Uterus (tissue), 4 donors: ENCODE data around the gene PPM1M. TPM values are rescaled to one million over a fixed set of nuclear protein-coding genes. Genes with fewer than 3 reads are reported as not detected.

Source experiments
- DNase-seq, 2 donors: peaks; one replicate each; pipeline ENCODE4 v3.0.0-alpha.2; 2019 to 2020
- H3K27ac ChIP-seq, 2 donors: fragments of 200-600 bp; sonication (generic); 1 replicate in 1 of 2; 2 replicates in 1 of 2; pipeline ENCODE4 v1.5.1; 2016 to 2018
- H3K27me3 ChIP-seq, 2 donors: fragments of 200-600 bp; sonication (generic); one replicate each; pipeline ENCODE4 v1.5.1; 2018 to 2019; ENCODE audit warnings: control low read depth in 1 of 2
- H3K36me3 ChIP-seq, 2 donors: fragments of 200-600 bp; sonication (generic); one replicate each; pipeline ENCODE4 v1.5.1; 2019; ENCODE audit warnings: control low read depth in 1 of 2
- H3K4me1 ChIP-seq, 2 donors: fragments of 200-600 bp; sonication (generic); one replicate each; pipeline ENCODE4 v1.5.1; 2018 to 2019; ENCODE audit warnings: control low read depth in 1 of 2
- H3K4me3 ChIP-seq, 2 donors: fragments of 200-600 bp; sonication (generic); 1 replicate in 1 of 2; 2 replicates in 1 of 2; pipeline ENCODE4 v1.5.1; 2018 to 2019; ENCODE audit warnings: mild to moderate bottlenecking in 1 of 2
- H3K9me3 ChIP-seq, 2 donors: fragments of 200-600 bp; sonication (generic); one replicate each; pipeline ENCODE4 v1.5.1; 2019; ENCODE audit warnings: control low read depth in 1 of 2
- CTCF ChIP-seq, 4 experiments: fragments of 200-600 bp in 2 of 4; fragments of 450-650 bp in 2 of 4; sonication (generic) in 2 of 4; IDR thresholded peaks; one replicate each; pipeline ENCODE4 v1.5.1; 2016 to 2019; ENCODE audit warnings: antibody characterized with exemption in 4 of 4, mild to moderate bottlenecking in 2 of 4, moderate library complexity in 1 of 4
- POLR2A ChIP-seq, 2 donors: fragments of 450-650 bp; IDR thresholded peaks; one replicate each; pipeline ENCODE4 v1.6.1; 2016; ENCODE audit warnings: antibody characterized with exemption in 2 of 2, mild to moderate bottlenecking in 1 of 2, moderate library complexity in 1 of 2
- intact Hi-C: fragments of 100-400 bp; cut with DNase I; formaldehyde crosslinking; loops from one replicate; pipeline ENCODE4 v1.15.1; 2023; ENCODE audit warnings: low total_unique reads
- total RNA-seq, 4 donors: library from RNA; depleted of rRNA in 3 of 4; stranded (reverse); fragments of >200 nt in 3 of 4; gene quantifications; one replicate each; pipeline versions ENCODE4 v1.1.0 to v1.2.4, GENCODE V29; 2014 to 2023
- donor health status: DM: yes; HTN: yes; CAD: no.

Gene PPM1M
- total RNA-seq, 4 donors from 2014 or later: 23.9 to 32.3 (median 31.5) TPM

- DNase-seq: no peak
- peaks cover 0 to 5% of the 10 kb centered on the region in 2 donors for H3K4me1 ChIP-seq
- no peak overlapping the region for H3K4me3 ChIP-seq
- H3K27me3 ChIP-seq: no peaks in the 10 kb centered on the region
- TF ChIP-seq POLR2A (IDR thresholded peaks at IDR 0.05) (no peak), CTCF (IDR thresholded peaks at IDR 0.05) (no peak)
- intact Hi-C loops: no loop called here
- no peaks in the 10 kb centered on the region for H3K9me3 ChIP-seq
- no peak overlapping the region for H3K27ac ChIP-seq
- no peaks in the 10 kb centered on the region for H3K36me3 ChIP-seq
Observed at GRCh38 chr3:52203701-52204100, 41.9 kb upstream of the PPM1M start.

GRCh38 chr3:52204337-52205073 is 41.1 kb upstream of the PPM1M start:
- intact Hi-C loops: no loop called here
- no peak overlapping the region for H3K27ac ChIP-seq
- H3K9me3 ChIP-seq: no peaks in the 10 kb centered on the region
- no peak overlapping the region for H3K4me3 ChIP-seq
- H3K27me3 ChIP-seq: no peaks in the 10 kb centered on the region
- TF ChIP-seq CTCF (IDR thresholded peaks at IDR 0.05): no peak
- TF ChIP-seq POLR2A (IDR thresholded peaks at IDR 0.05): no peak
- peaks cover 0 to 5% of the 10 kb centered on the region in 2 donors for H3K4me1 ChIP-seq
- H3K36me3 ChIP-seq: no peaks in the 10 kb centered on the region
- DNase-seq: no peak

GRCh38 chr3:52205727-52206372 is 39.7 kb upstream of the PPM1M start:
- Histone ChIP-seq H3K4me1 (no peaks in the 10 kb centered on the region), H3K27ac (no peak overlapping the region), H3K4me3 (no peak overlapping the region), H3K36me3 (no peaks in the 10 kb centered on the region), H3K9me3 (no peaks in the 10 kb centered on the region), H3K27me3 (no peaks in the 10 kb centered on the region)
- TF ChIP-seq CTCF (IDR thresholded peaks at IDR 0.05): no peak
- no peak for TF ChIP-seq POLR2A (IDR thresholded peaks at IDR 0.05)
- DNase-seq: no peak
- intact Hi-C loops: no loop called here

- DNase-seq: no peak
- Histone ChIP-seq H3K27me3 (no peaks in the 10 kb centered on the region), H3K9me3 (no peaks in the 10 kb centered on the region), H3K27ac (no peak overlapping the region), H3K4me1 (no peaks in the 10 kb centered on the region), H3K4me3 (no peak overlapping the region), H3K36me3 (no peaks in the 10 kb centered on the region)
- no peak for TF ChIP-seq POLR2A (IDR thresholded peaks at IDR 0.05)
- no peak for TF ChIP-seq CTCF (IDR thresholded peaks at IDR 0.05)
- intact Hi-C loops: no loop called here
Observed at GRCh38 chr3:52208556-52208955, 37.0 kb upstream of the PPM1M start.

GRCh38 chr3:52210037-52210436 is 35.5 kb upstream of the PPM1M start:
- H3K4me1 ChIP-seq: no peaks in the 10 kb centered on the region
- H3K36me3 ChIP-seq: no peaks in the 10 kb centered on the region
- no peaks in the 10 kb centered on the region for H3K9me3 ChIP-seq
- H3K4me3 ChIP-seq: no peak overlapping the region
- no peaks in the 10 kb centered on the region for H3K27me3 ChIP-seq
- intact Hi-C loops: no loop called here
- no peak for DNase-seq
- no peak for TF ChIP-seq CTCF (IDR thresholded peaks at IDR 0.05)
- TF ChIP-seq POLR2A (IDR thresholded peaks at IDR 0.05): no peak
- no peak overlapping the region for H3K27ac ChIP-seq
